ENCODE data around the gene ZNF649. TPM values are rescaled to one million over a fixed set of nuclear protein-coding genes. Genes with fewer than 3 reads are reported as not detected.

The ZNF649 gene
- total and polyA plus RNA-seq, 2 experiments from 2014 or later, result 4.9 to 13.6 TPM

DNA sequence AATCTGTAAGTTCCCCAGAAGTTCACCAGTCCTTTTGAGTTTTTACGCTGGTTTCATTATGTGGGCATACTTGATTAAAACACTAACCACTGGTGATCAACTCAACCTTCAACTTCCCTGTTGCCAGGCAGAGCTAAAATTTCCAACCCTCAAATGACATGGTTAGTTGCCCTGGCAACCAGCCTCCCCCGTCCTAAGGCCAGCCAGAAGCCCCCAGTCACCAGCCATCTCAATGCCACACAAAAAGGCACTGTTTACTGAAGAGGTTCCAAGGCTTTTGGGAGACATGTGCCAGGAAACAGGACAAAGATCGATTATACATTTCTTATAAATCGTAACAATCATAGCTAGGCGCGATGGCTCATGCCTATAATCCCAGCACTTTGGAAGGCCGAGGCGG lies 1.6 kb downstream of the ZNF649 start:
- TF ChIP-seq EZH2phosphoT487 (IDR thresholded peaks at IDR 0.05; ENCODE audit: low read depth, severe bottlenecking, unreplicated experiment), result no peak
- TF ChIP-seq, protein P1, sequence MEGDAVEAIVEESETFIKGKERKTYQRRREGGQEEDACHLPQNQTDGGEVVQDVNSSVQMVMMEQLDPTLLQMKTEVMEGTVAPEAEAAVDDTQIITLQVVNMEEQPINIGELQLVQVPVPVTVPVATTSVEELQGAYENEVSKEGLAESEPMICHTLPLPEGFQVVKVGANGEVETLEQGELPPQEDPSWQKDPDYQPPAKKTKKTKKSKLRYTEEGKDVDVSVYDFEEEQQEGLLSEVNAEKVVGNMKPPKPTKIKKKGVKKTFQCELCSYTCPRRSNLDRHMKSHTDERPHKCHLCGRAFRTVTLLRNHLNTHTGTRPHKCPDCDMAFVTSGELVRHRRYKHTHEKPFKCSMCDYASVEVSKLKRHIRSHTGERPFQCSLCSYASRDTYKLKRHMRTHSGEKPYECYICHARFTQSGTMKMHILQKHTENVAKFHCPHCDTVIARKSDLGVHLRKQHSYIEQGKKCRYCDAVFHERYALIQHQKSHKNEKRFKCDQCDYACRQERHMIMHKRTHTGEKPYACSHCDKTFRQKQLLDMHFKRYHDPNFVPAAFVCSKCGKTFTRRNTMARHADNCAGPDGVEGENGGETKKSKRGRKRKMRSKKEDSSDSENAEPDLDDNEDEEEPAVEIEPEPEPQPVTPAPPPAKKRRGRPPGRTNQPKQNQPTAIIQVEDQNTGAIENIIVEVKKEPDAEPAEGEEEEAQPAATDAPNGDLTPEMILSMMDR (IDR thresholded peaks at IDR 0.05; ENCODE audit: poor library complexity), result no peak
- TF ChIP-seq EZH2 (IDR thresholded peaks at IDR 0.05; ENCODE audit: borderline replicate concordance), result no peak
- Histone ChIP-seq H3K9me2 (replicated peaks; ENCODE audit: insufficient read depth) (no peaks in the 10 kb centered on the region), H3K36me3 (replicated peaks; ENCODE audit: insufficient read depth, low read depth) (peaks cover 16% of the 10 kb centered on the region), H2AFZ (no peak overlapping the region), H3K27ac (peak overlapping the region; percentile 94), H3K9me3 (ENCODE audit: low read depth) (peaks cover 39% of the 10 kb centered on the region), H3K4me3 (peak overlapping the region; percentile 95), H4K20me1 (ENCODE audit: insufficient read depth, poor library complexity, severe bottlenecking) (no peaks in the 10 kb centered on the region), H3K27me3 (no peaks in the 10 kb centered on the region), H3K4me1 (ENCODE audit: insufficient read depth) (peaks cover 5% of the 10 kb centered on the region), H3K4me2 (peak overlapping the region; percentile 78), H3K79me2 (peaks cover 59% of the 10 kb centered on the region)
- WGBS (ENCODE audit: low lambda C conversion rate, missing lambda C conversion rate), result 83% methylated on average over 8 of the region's 8 CpGs
- DNase-seq (ENCODE audit: low spot score), result no peak

GRCh38 chr19:51901860-51902259 lies 3.0 kb downstream of the ZNF649 start:
- H3K36me3 ChIP-seq (replicated peaks; ENCODE audit: insufficient read depth, low read depth), result peaks cover 16% of the 10 kb centered on the region
- no peak overlapping the region for H3K4me2 ChIP-seq
- no peak overlapping the region for H3K27ac ChIP-seq
- no peaks in the 10 kb centered on the region for H4K20me1 ChIP-seq (ENCODE audit: insufficient read depth, poor library complexity, severe bottlenecking)
- no peak for DNase-seq (ENCODE audit: low spot score)
- peaks cover 5% of the 10 kb centered on the region for H3K4me1 ChIP-seq (ENCODE audit: insufficient read depth)
- no peak for TF ChIP-seq EZH2phosphoT487 (IDR thresholded peaks at IDR 0.05; ENCODE audit: low read depth, severe bottlenecking, unreplicated experiment)
- TF ChIP-seq, protein P1 (IDR thresholded peaks at IDR 0.05; ENCODE audit: poor library complexity), result no peak
- TF ChIP-seq EZH2 (IDR thresholded peaks at IDR 0.05; ENCODE audit: borderline replicate concordance), result no peak
- H3K9me2 ChIP-seq (replicated peaks; ENCODE audit: insufficient read depth), result no peaks in the 10 kb centered on the region
- no peak overlapping the region for H2AFZ ChIP-seq
- peaks cover 61% of the 10 kb centered on the region for H3K79me2 ChIP-seq
- WGBS (ENCODE audit: low lambda C conversion rate, missing lambda C conversion rate), result 96% methylated on average over 4 of the region's 4 CpGs
- H3K4me3 ChIP-seq, result no peak overlapping the region
- peaks cover 52% of the 10 kb centered on the region for H3K9me3 ChIP-seq (ENCODE audit: low read depth)
- H3K27me3 ChIP-seq, result no peaks in the 10 kb centered on the region

DNA sequence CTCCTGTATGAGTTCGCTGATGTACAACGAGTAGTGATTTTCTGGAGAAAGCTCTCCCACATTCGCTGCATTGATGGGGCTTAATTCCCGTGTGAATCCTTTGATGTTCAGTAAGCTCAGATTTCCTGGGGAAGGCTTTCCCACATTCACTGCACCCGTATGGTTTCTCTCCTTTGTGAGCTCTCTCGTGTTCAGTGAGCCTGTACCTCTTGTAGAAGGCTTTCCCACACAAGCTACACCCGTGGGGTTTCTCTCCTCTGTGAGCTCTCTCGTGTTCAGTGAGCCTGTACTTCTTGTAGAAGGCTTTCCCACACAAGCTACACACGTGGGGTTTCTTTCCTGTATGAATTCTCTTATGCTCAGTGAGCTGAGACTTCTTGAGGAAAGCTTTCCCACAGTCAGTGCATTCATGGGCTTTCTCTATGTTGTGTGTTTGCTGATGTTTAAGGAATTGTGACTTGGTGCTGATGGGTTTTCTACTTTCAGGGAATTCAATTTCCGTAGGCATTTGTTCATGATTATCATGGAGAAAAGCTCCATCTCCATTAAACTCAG lies 13.5 kb downstream of the ZNF649 start:
- no peaks in the 10 kb centered on the region for H3K9me2 ChIP-seq (replicated peaks; ENCODE audit: insufficient read depth)
- no peak overlapping the region for H3K4me2 ChIP-seq
- no peak for TF ChIP-seq EZH2 (IDR thresholded peaks at IDR 0.05; ENCODE audit: borderline replicate concordance)
- TF ChIP-seq, protein P1 (IDR thresholded peaks at IDR 0.05; ENCODE audit: poor library complexity), result no peak
- TF ChIP-seq EZH2phosphoT487 (IDR thresholded peaks at IDR 0.05; ENCODE audit: low read depth, severe bottlenecking, unreplicated experiment), result no peak
- peaks cover 60% of the 10 kb centered on the region for H3K9me3 ChIP-seq (ENCODE audit: low read depth)
- H3K27me3 ChIP-seq, result no peaks in the 10 kb centered on the region
- H4K20me1 ChIP-seq (ENCODE audit: insufficient read depth, poor library complexity, severe bottlenecking), result no peaks in the 10 kb centered on the region
- no peak overlapping the region for H2AFZ ChIP-seq
- peaks cover 30% of the 10 kb centered on the region for H3K36me3 ChIP-seq (replicated peaks; ENCODE audit: insufficient read depth, low read depth)
- no peak overlapping the region for H3K4me3 ChIP-seq
- no peaks in the 10 kb centered on the region for H3K4me1 ChIP-seq (ENCODE audit: insufficient read depth)
- H3K79me2 ChIP-seq, result no peaks in the 10 kb centered on the region
- H3K27ac ChIP-seq, result no peak overlapping the region
- no peak for DNase-seq (ENCODE audit: low spot score)
- WGBS (ENCODE audit: low lambda C conversion rate, missing lambda C conversion rate), result 98% methylated on average over 10 of the region's 10 CpGs

Data from hepatocyte (in vitro differentiated cells).